HEK293 (cell line): ENCODE data around the gene NEK7.

ENCODE experiments used
- CTCF ChIA-PET: fragments of 350-600 bp; formaldehyde crosslinking; extraction: SDS; loops from one replicate; lab custom pipeline; 2021; ENCODE audit warnings: antibody characterized with exemption; lab: Yijun Ruan, JAX
- POLR2A ChIA-PET: fragments of 300-600 bp; formaldehyde crosslinking; extraction: SDS; loops from one replicate; lab custom pipeline; 2020; ENCODE audit warnings: antibody characterized with exemption, inconsistent platforms; lab: Yijun Ruan, JAX
- H3K27ac ChIP-seq: fragments of 200-500 bp; sonication (Bioruptor generic); 2 replicates; pipeline ENCODE4 v1.5.1; 2014; ENCODE audit warnings: low read depth, low read length, control low read depth, inconsistent platforms; ENCODE audit errors: extremely low read depth
- H3K36me3 ChIP-seq, 2 experiments: fragments of 200-500 bp in 1 of 2; sonication (Bioruptor generic) in 1 of 2; 1 replicate in 1 of 2; 2 replicates in 1 of 2; pipeline ENCODE4 v1.5.1; 2014 to 2017; ENCODE audit warnings: inconsistent platforms in 2 of 2, low read length in 2 of 2; ENCODE audit not compliant: control insufficient read depth in 2 of 2, insufficient read depth in 1 of 2
- H3K4me1 ChIP-seq: fragments of 200-500 bp; sonication (Bioruptor generic); 2 replicates; pipeline ENCODE4 v1.5.1; 2014; ENCODE audit warnings: mild to moderate bottlenecking, low read length, inconsistent platforms; ENCODE audit not compliant: control insufficient read depth, insufficient read depth
- H3K4me3 ChIP-seq: 2 replicates; pipeline ENCODE4 v1.5.1; 2011; ENCODE audit warnings: low read depth, mild to moderate bottlenecking, control low read depth, low read length, moderate library complexity
- H3K9me3 ChIP-seq: fragments of 200-500 bp; sonication (Bioruptor generic); 2 replicates; pipeline ENCODE4 v1.5.1; 2014; ENCODE audit warnings: low read depth, low read length, inconsistent platforms; ENCODE audit not compliant: control insufficient read depth, insufficient read depth
- BCL6B ChIP-seq: fragments of 450-650 bp; formaldehyde crosslinking; IDR thresholded peaks from 2 replicates; pipeline ENCODE4 v1.5.1; 2017; ENCODE audit warnings: missing biosample characterization, missing genetic modification characterization
- HOXC10 ChIP-seq: sonication (generic); formaldehyde crosslinking; IDR thresholded peaks from 2 replicates; pipeline ENCODE4 v1.8.1; 2023; ENCODE audit warnings: mild to moderate bottlenecking, missing genetic modification reagents
- KLF1 ChIP-seq: fragments of 450-650 bp; formaldehyde crosslinking; IDR thresholded peaks from 2 replicates; pipeline ENCODE4 v1.5.1; 2016; ENCODE audit warnings: missing biosample characterization, missing genetic modification characterization
- KLF10 ChIP-seq: fragments of 450-650 bp; IDR thresholded peaks from 2 replicates; pipeline ENCODE4 v1.5.1; 2018; ENCODE audit warnings: missing biosample characterization, mild to moderate bottlenecking, missing genetic modification characterization
- KLF7 ChIP-seq: fragments of 450-650 bp; formaldehyde crosslinking; IDR thresholded peaks from 2 replicates; pipeline ENCODE4 v1.5.1; 2016; ENCODE audit warnings: missing biosample characterization, missing genetic modification characterization, borderline replicate concordance
- ZBTB20 ChIP-seq: fragments of 450-650 bp; formaldehyde crosslinking; IDR thresholded peaks from 2 replicates; pipeline ENCODE4 v1.5.1; 2016; ENCODE audit warnings: missing biosample characterization, missing genetic modification characterization
- ZBTB48 ChIP-seq: fragments of 450-650 bp; formaldehyde crosslinking; IDR thresholded peaks from 2 replicates; pipeline ENCODE4 v1.5.1; 2016; ENCODE audit warnings: missing biosample characterization, missing genetic modification characterization
- ZFP41 ChIP-seq: fragments of 450-650 bp; formaldehyde crosslinking; IDR thresholded peaks from 2 replicates; pipeline ENCODE4 v1.5.1; 2016; ENCODE audit warnings: missing biosample characterization, missing genetic modification characterization, borderline replicate concordance
- ZNF169 ChIP-seq: fragments of 450-650 bp; formaldehyde crosslinking; IDR thresholded peaks from 2 replicates; pipeline ENCODE4 v1.5.1; 2016; ENCODE audit warnings: missing biosample characterization, missing genetic modification characterization
- ZNF174 ChIP-seq: fragments of 450-650 bp; formaldehyde crosslinking; IDR thresholded peaks from 2 replicates; pipeline ENCODE4 v1.5.0; 2017; ENCODE audit warnings: missing biosample characterization, mild to moderate bottlenecking, missing genetic modification characterization
- ZNF184 ChIP-seq: fragments of 450-650 bp; IDR thresholded peaks from 2 replicates; pipeline ENCODE4 v1.5.1; 2018; ENCODE audit warnings: missing biosample characterization, mild to moderate bottlenecking, missing genetic modification characterization
- ZNF2 ChIP-seq: fragments of 450-650 bp; formaldehyde crosslinking; IDR thresholded peaks from 2 replicates; pipeline ENCODE4 v1.5.1; 2016; ENCODE audit warnings: missing biosample characterization, missing genetic modification characterization
- ZNF341 ChIP-seq: fragments of 450-650 bp; formaldehyde crosslinking; IDR thresholded peaks from 2 replicates; pipeline ENCODE4; 2016; ENCODE audit warnings: low read depth, missing biosample characterization, missing genetic modification characterization
- ZNF48 ChIP-seq: fragments of 450-650 bp; formaldehyde crosslinking; IDR thresholded peaks from 2 replicates; pipeline ENCODE4 v1.5.1; 2016; ENCODE audit warnings: missing biosample characterization, missing genetic modification characterization
- ZNF529 ChIP-seq: fragments of 450-650 bp; formaldehyde crosslinking; IDR thresholded peaks from 2 replicates; pipeline ENCODE4 v1.5.1; 2017; ENCODE audit warnings: missing genetic modification characterization, missing biosample characterization; ENCODE audit not compliant: insufficient replicate concordance
- ZNF561 ChIP-seq: fragments of 450-650 bp; IDR thresholded peaks from 2 replicates; pipeline ENCODE4 v1.5.1; 2018; ENCODE audit warnings: missing biosample characterization, missing genetic modification characterization, borderline replicate concordance
- ZNF600 ChIP-seq: fragments of 450-650 bp; formaldehyde crosslinking; IDR thresholded peaks from 2 replicates; pipeline ENCODE4 v1.5.1; 2016; ENCODE audit warnings: missing biosample characterization, missing genetic modification characterization
- ZNF677 ChIP-seq: fragments of 450-650 bp; IDR thresholded peaks from 2 replicates; pipeline ENCODE4 v1.5.0; 2018; ENCODE audit warnings: missing biosample characterization, mild to moderate bottlenecking, missing genetic modification characterization, moderate library complexity
- ZNF776 ChIP-seq: fragments of 450-650 bp; formaldehyde crosslinking; IDR thresholded peaks from 2 replicates; pipeline ENCODE4 v1.5.0; 2017; ENCODE audit warnings: missing biosample characterization, missing genetic modification characterization, borderline replicate concordance
- ZNF792 ChIP-seq: fragments of 450-650 bp; formaldehyde crosslinking; IDR thresholded peaks from 2 replicates; pipeline ENCODE4 v1.5.1; 2016; ENCODE audit warnings: missing biosample characterization, missing genetic modification characterization
- TF ChIP-seq, protein P1 (sequence below): fragments of 450-650 bp; formaldehyde crosslinking; IDR thresholded peaks from 2 replicates; pipeline ENCODE4 v1.5.1; 2016; ENCODE audit warnings: missing biosample characterization, missing genetic modification characterization
- TF ChIP-seq, protein P2 (sequence below): fragments of 450-650 bp; formaldehyde crosslinking; IDR thresholded peaks from 2 replicates; pipeline ENCODE4 v1.5.1; 2016; ENCODE audit warnings: missing biosample characterization, missing genetic modification characterization, low read depth
- TF ChIP-seq, protein P3 (sequence below): fragments of 450-650 bp; formaldehyde crosslinking; IDR thresholded peaks from 2 replicates; pipeline ENCODE4 v1.5.1; 2016; ENCODE audit warnings: missing biosample characterization, missing genetic modification characterization
- TF ChIP-seq, protein P4 (sequence below): fragments of 450-650 bp; formaldehyde crosslinking; IDR thresholded peaks from 2 replicates; pipeline ENCODE4 v1.5.1; 2016; ENCODE audit warnings: missing biosample characterization, missing genetic modification characterization

Gene NEK7

DNA sequence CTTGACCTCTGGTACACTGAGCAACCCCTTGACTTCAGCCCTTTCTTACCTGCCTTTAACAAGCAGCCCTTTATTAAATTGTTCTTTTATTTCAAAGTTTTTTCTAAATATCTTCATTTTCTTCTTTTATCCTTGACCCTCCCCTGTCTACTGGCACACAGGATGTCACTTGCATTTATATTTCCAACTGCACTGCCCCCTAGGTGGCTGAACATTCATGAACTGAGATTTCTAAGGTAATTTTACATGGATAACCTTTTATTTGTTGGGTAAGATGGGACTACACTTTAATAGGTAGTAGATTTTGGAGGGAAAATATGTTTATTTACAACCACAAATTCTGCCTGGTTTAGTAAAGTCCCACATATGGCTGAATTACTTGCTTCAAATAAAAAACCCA, 193.7 kb downstream of the NEK7 start (continued):
- TF ChIP-seq, protein P1, sequence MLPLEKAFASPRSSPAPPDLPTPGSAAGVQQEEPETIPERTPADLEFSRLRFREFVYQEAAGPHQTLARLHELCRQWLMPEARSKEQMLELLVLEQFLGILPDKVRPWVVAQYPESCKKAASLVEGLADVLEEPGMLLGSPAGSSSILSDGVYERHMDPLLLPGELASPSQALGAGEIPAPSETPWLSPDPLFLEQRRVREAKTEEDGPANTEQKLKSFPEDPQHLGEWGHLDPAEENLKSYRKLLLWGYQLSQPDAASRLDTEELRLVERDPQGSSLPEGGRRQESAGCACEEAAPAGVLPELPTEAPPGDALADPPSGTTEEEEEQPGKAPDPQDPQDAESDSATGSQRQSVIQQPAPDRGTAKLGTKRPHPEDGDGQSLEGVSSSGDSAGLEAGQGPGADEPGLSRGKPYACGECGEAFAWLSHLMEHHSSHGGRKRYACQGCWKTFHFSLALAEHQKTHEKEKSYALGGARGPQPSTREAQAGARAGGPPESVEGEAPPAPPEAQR (tag by site-specific recombination), result no peak
- TF ChIP-seq ZNF561 (tag by site-specific recombination), result no peak
- TF ChIP-seq, protein P2, sequence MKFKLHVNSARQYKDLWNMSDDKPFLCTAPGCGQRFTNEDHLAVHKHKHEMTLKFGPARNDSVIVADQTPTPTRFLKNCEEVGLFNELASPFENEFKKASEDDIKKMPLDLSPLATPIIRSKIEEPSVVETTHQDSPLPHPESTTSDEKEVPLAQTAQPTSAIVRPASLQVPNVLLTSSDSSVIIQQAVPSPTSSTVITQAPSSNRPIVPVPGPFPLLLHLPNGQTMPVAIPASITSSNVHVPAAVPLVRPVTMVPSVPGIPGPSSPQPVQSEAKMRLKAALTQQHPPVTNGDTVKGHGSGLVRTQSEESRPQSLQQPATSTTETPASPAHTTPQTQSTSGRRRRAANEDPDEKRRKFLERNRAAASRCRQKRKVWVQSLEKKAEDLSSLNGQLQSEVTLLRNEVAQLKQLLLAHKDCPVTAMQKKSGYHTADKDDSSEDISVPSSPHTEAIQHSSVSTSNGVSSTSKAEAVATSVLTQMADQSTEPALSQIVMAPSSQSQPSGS (tag by site-specific recombination), result no peak
- no peak for TF ChIP-seq ZNF529 (tag by site-specific recombination)
- TF ChIP-seq ZNF169 (tag by site-specific recombination), result no peak

DNA sequence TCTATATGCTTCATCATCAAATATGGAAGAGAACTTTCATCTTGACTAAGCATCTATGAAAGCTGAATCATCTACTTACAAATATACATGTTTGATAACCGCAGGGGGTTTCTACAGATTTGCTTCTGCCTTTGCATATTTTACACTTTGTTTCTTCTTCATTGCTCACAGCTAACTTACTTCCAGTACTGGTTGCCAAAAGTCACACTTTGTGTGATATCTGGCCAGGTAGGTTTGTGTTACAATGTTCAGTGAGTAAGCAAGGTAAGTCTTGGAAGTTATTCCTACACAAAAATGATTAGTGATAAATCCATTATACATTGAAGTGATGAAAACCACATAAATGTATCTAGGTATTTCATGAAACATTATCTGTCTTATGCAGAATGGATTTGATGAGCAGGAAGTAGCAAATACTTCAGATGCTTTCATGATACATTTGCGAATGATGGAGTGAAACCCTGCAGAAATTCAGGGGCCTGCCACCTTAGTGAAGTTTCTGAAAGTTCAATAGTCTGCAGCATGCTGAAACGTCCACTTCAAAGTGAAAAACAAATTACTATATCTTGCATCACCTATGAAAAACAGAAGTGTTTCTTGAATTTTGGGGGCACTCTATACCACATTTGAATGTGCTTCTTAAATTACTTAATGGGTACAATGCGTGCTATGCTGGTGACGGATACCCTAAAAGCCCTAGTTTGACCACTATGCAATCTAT, 196.3 kb downstream of the NEK7 start:
- TF ChIP-seq ZBTB20 (tag by site-specific recombination) (no peak), ZNF169 (tag by site-specific recombination) (no peak), ZNF600 (tag by site-specific recombination) (no peak), BCL6B (tag by site-specific recombination) (no peak), ZNF48 (tag by site-specific recombination) (no peak), KLF10 (tag by site-specific recombination) (no peak), ZNF776 (tag by site-specific recombination) (no peak), ZNF341 (tag by site-specific recombination) (no peak)
- Histone ChIP-seq H3K27ac (no peak overlapping the region), H3K36me3 (no peaks in the 10 kb centered on the region), H3K4me3 (no peak overlapping the region), H3K9me3 (no peaks in the 10 kb centered on the region), H3K4me1 (no peaks in the 10 kb centered on the region)
- ChIA-PET CTCF (no interaction called here), POLR2A (no interaction called here)

- no peaks in the 10 kb centered on the region for H3K36me3 ChIP-seq
- ChIA-PET CTCF (interaction anchor here (1.3 to 1.6 kb wide), 2 partner anchors 9 to 16 kb away, joined by 4 read pairs; no protein-coding TSS in a partner anchor), POLR2A (no interaction called here)
- H3K4me1 ChIP-seq, result no peaks in the 10 kb centered on the region
- no peaks in the 10 kb centered on the region for H3K9me3 ChIP-seq
- no peak overlapping the region for H3K27ac ChIP-seq
- H3K4me3 ChIP-seq, result no peak overlapping the region
- TF ChIP-seq ZNF184 (no peak), ZNF792 (tag by site-specific recombination) (no peak), ZNF174 (no peak), ZBTB48 (tag by site-specific recombination) (no peak), HOXC10 (CRISPR knock-in tag) (no peak), ZNF2 (no peak), ZNF677 (tag by site-specific recombination) (no peak), KLF7 (tag by site-specific recombination) (no peak), KLF1 (tag by site-specific recombination) (no peak), ZFP41 (tag by site-specific recombination) (no peak)
- TF ChIP-seq, protein P3, sequence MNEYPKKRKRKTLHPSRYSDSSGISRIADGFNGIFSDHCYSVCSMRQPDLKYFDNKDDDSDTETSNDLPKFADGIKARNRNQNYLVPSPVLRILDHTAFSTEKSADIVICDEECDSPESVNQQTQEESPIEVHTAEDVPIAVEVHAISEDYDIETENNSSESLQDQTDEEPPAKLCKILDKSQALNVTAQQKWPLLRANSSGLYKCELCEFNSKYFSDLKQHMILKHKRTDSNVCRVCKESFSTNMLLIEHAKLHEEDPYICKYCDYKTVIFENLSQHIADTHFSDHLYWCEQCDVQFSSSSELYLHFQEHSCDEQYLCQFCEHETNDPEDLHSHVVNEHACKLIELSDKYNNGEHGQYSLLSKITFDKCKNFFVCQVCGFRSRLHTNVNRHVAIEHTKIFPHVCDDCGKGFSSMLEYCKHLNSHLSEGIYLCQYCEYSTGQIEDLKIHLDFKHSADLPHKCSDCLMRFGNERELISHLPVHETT (tag by site-specific recombination), result no peak
- TF ChIP-seq, protein P4, sequence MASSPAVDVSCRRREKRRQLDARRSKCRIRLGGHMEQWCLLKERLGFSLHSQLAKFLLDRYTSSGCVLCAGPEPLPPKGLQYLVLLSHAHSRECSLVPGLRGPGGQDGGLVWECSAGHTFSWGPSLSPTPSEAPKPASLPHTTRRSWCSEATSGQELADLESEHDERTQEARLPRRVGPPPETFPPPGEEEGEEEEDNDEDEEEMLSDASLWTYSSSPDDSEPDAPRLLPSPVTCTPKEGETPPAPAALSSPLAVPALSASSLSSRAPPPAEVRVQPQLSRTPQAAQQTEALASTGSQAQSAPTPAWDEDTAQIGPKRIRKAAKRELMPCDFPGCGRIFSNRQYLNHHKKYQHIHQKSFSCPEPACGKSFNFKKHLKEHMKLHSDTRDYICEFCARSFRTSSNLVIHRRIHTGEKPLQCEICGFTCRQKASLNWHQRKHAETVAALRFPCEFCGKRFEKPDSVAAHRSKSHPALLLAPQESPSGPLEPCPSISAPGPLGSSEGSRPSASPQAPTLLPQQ (tag by site-specific recombination), result no peak
Observed at GRCh38 chr1:198357937-198358336, 201.1 kb downstream of the NEK7 start.
